GM23248 (cell line): ENCODE data around the gene ELOVL1. TPM values are rescaled to one million over a fixed set of nuclear protein-coding genes. Genes with fewer than 3 reads are reported as not detected.

ENCODE experiments used
- DNase-seq: peaks from one replicate; pipeline ENCODE4 v3.0.0-alpha.2; 2015
- H2AFZ ChIP-seq: fragments of 200-600 bp; sonication (generic); 2 replicates; pipeline ENCODE4 v1.6.1; 2016; ENCODE audit warnings: antibody characterized with exemption
- H3F3A ChIP-seq: fragments of 200-600 bp; sonication (generic); 2 replicates; pipeline ENCODE4 v1.6.1; 2016; ENCODE audit warnings: mild to moderate bottlenecking, antibody characterized with exemption, mixed run types; ENCODE audit not compliant: insufficient read depth
- H3K27ac ChIP-seq: fragments of 200-600 bp; sonication (generic); 2 replicates; pipeline ENCODE4 v1.5.1; 2016; ENCODE audit warnings: mild to moderate bottlenecking
- H3K27me3 ChIP-seq: fragments of 200-600 bp; sonication (generic); replicated peaks from 2 replicates; pipeline ENCODE4 v1.6.1; 2016; ENCODE audit warnings: mild to moderate bottlenecking; ENCODE audit not compliant: insufficient read depth
- H3K36me3 ChIP-seq: fragments of 200-600 bp; sonication (generic); 2 replicates; pipeline ENCODE4 v1.6.1; 2016; ENCODE audit warnings: low read depth, mild to moderate bottlenecking
- H3K4me1 ChIP-seq: fragments of 200-600 bp; sonication (generic); 2 replicates; pipeline ENCODE4 v1.6.1; 2016; ENCODE audit warnings: mild to moderate bottlenecking; ENCODE audit not compliant: insufficient read depth
- H3K4me2 ChIP-seq: fragments of 200-600 bp; sonication (generic); one replicate; pipeline ENCODE4 v1.6.1; 2016; ENCODE audit warnings: mild to moderate bottlenecking; ENCODE audit not compliant: unreplicated experiment
- H3K4me3 ChIP-seq: fragments of 200-600 bp; sonication (generic); 2 replicates; pipeline ENCODE4 v1.5.1; 2016; ENCODE audit warnings: mild to moderate bottlenecking
- H3K79me2 ChIP-seq: fragments of 200-600 bp; sonication (generic); 2 replicates; pipeline ENCODE4 v1.6.1; 2016; ENCODE audit warnings: mild to moderate bottlenecking; ENCODE audit not compliant: insufficient read depth
- H3K9ac ChIP-seq: fragments of 200-600 bp; sonication (generic); 2 replicates; pipeline ENCODE4 v1.6.1; 2016; ENCODE audit warnings: mild to moderate bottlenecking
- H3K9me2 ChIP-seq: fragments of 200-600 bp; sonication (generic); 2 replicates; pipeline ENCODE4 v1.6.1; 2016; ENCODE audit warnings: mixed run types, mild to moderate bottlenecking, moderate library complexity; ENCODE audit not compliant: insufficient read depth
- H3K9me3 ChIP-seq: fragments of 200-600 bp; sonication (generic); one replicate; pipeline ENCODE4 v1.6.1; 2017; ENCODE audit warnings: low read depth
- H4K20me1 ChIP-seq: fragments of 200-600 bp; sonication (generic); 2 replicates; pipeline ENCODE4 v1.6.0; 2016; ENCODE audit not compliant: insufficient read depth
- EZH2 ChIP-seq: fragments of 200-600 bp; sonication (generic); IDR thresholded peaks from 2 replicates; pipeline ENCODE4 v1.6.1; 2018; ENCODE audit warnings: antibody characterized with exemption, mild to moderate bottlenecking; ENCODE audit not compliant: insufficient read depth, poor library complexity, severe bottlenecking
- EZH2phosphoT487 ChIP-seq: fragments of 200-600 bp; sonication (generic); IDR thresholded peaks from 2 replicates; pipeline ENCODE4 v1.6.1; 2018; ENCODE audit warnings: antibody characterized with exemption, moderate library complexity, mild to moderate bottlenecking, low read depth; ENCODE audit not compliant: insufficient read depth
- WGBS, 2 experiments: methylation state at CpG; one replicate each; pipeline ENCODE4 v1.1.6; 2015 to 2017; ENCODE audit warnings: low lambda C conversion rate in 2 of 2, low coverage in 1 of 2; ENCODE audit errors: missing lambda C conversion rate in 2 of 2; 5-methylcytosine and 5-hydroxymethylcytosine counted together
- in situ Hi-C: fragments of 300-500 bp; cut with MboI; formaldehyde crosslinking; loops from 2 replicates; pipeline ENCODE4 v1.15.0; 2020
- polyA plus RNA-seq: library from polyadenylated mRNA; unstranded; fragments of >200 nt; fragmentation: Nextera tagmentation; extraction: Ambion mirVana; gene quantifications from 2 replicates; pipeline ENCODE4 v1.2.1, GENCODE V29; 2016
- total RNA-seq: library from RNA; depleted of rRNA; stranded (reverse); fragments of >200 nt; shearing (Covaris generic); gene quantifications from 2 replicates; pipeline ENCODE4 v1.2.3, GENCODE V29; 2014

ELOVL1 gene
- total and polyA plus RNA-seq, 2 experiments from 2014 or later = 107 to 155 TPM

GRCh38 chr1:43331688-43332087 lies 36.1 kb downstream of the ELOVL1 start:
- in situ Hi-C loops = no loop called here
- Histone ChIP-seq H3F3A (peaks cover 4% of the 10 kb centered on the region; the same call in 1 of the 2 replicates), H3K27ac (no peak overlapping the region), H3K27me3 (no peaks in the 10 kb centered on the region), H3K36me3 (no peaks in the 10 kb centered on the region), H3K9me3 (no peaks in the 10 kb centered on the region), H3K4me1 (peaks cover 15% of the 10 kb centered on the region), H4K20me1 (no peaks in the 10 kb centered on the region), H3K9me2 (no peaks in the 10 kb centered on the region), H3K4me3 (no peak overlapping the region), H3K4me2 (no peak overlapping the region), H3K79me2 (no peaks in the 10 kb centered on the region), H2AFZ (no peak overlapping the region), H3K9ac (no peak overlapping the region)
- no peak for DNase-seq
- WGBS, 2 experiments = 98% methylated on average over 5 of the region's 5 CpGs
- no peak for TF ChIP-seq EZH2
- TF ChIP-seq EZH2phosphoT487 = no peak

- H4K20me1 ChIP-seq = no peaks in the 10 kb centered on the region
- peaks cover 15% of the 10 kb centered on the region for H3K4me1 ChIP-seq
- H3F3A ChIP-seq = peaks cover 4% of the 10 kb centered on the region; the same call in 1 of the 2 replicates
- peak overlapping the region; percentile 31 for H3K4me2 ChIP-seq
- no peaks in the 10 kb centered on the region for H3K9me3 ChIP-seq
- H3K9me2 ChIP-seq = no peaks in the 10 kb centered on the region
- peak overlapping the region; percentile 75 for H2AFZ ChIP-seq
- H3K79me2 ChIP-seq = no peaks in the 10 kb centered on the region
- H3K9ac ChIP-seq = no peak overlapping the region
- H3K27me3 ChIP-seq = no peaks in the 10 kb centered on the region
- H3K27ac ChIP-seq = peak overlapping the region; percentile 10; the same call in 1 of the 2 replicates
- no peak for TF ChIP-seq EZH2phosphoT487
- no peak for TF ChIP-seq EZH2
- no peaks in the 10 kb centered on the region for H3K36me3 ChIP-seq
- WGBS, 2 experiments = 18 to 23% methylated on average over 6 of the region's 6 CpGs
- DNase-seq = peak; percentile 86
- no peak overlapping the region for H3K4me3 ChIP-seq
- in situ Hi-C loops = no loop called here
These were observed 37.6 kb downstream of the ELOVL1 start for GRCh38 chr1:43329995-43330751.

GRCh38 chr1:43327549-43328292 lies 40.1 kb downstream of the ELOVL1 start:
- in situ Hi-C loops = no loop called here
- Histone ChIP-seq H3K79me2 (no peaks in the 10 kb centered on the region), H3K4me1 (peaks cover 15% of the 10 kb centered on the region), H3K4me2 (no peak overlapping the region), H2AFZ (no peak overlapping the region), H3K9me3 (no peaks in the 10 kb centered on the region), H3K36me3 (no peaks in the 10 kb centered on the region), H3K9me2 (no peaks in the 10 kb centered on the region), H3K9ac (no peak overlapping the region), H3K27me3 (no peaks in the 10 kb centered on the region), H3F3A (peaks cover 4% of the 10 kb centered on the region; the same call in 1 of the 2 replicates), H4K20me1 (no peaks in the 10 kb centered on the region), H3K4me3 (no peak overlapping the region), H3K27ac (no peak overlapping the region)
- DNase-seq = peak; percentile 38
- 52 to 58% methylated on average over 1 of the region's 1 CpG for WGBS, 2 experiments
- TF ChIP-seq EZH2phosphoT487 (no peak), EZH2 (no peak)

GRCh38 chr1:43325381-43325780 lies 42.4 kb downstream of the ELOVL1 start:
- Histone ChIP-seq H3K9me3 (no peaks in the 10 kb centered on the region), H3K27me3 (no peaks in the 10 kb centered on the region), H3K4me2 (no peak overlapping the region), H3K79me2 (no peaks in the 10 kb centered on the region), H3K27ac (no peak overlapping the region), H3K9me2 (no peaks in the 10 kb centered on the region), H3K9ac (no peak overlapping the region), H4K20me1 (no peaks in the 10 kb centered on the region), H3K36me3 (no peaks in the 10 kb centered on the region), H3K4me3 (no peak overlapping the region), H3K4me1 (peaks cover 9% of the 10 kb centered on the region), H2AFZ (no peak overlapping the region), H3F3A (0 out of 2 replicates have a peak, but pooled peaks cover under 1% of the 10 kb centered on the region)
- no peak for DNase-seq
- TF ChIP-seq EZH2 (no peak), EZH2phosphoT487 (no peak)
- in situ Hi-C loops = no loop called here
